DND-41 (cell line): ENCODE data around the gene IDUA.

ENCODE experiments used
- EZH2 ChIP-seq: IDR thresholded peaks from 3 replicates; pipeline ENCODE4 v1.6.1; 2012; ENCODE audit warnings: borderline replicate concordance, low read depth, mild to moderate bottlenecking, moderate library complexity, low read length, inconsistent platforms; ENCODE audit not compliant: severe bottlenecking
- TF ChIP-seq, protein P1 (sequence below): IDR thresholded peaks from 2 replicates; pipeline ENCODE4 v1.5.1; 2012; ENCODE audit warnings: borderline replicate concordance, low read length, moderate library complexity, mild to moderate bottlenecking; ENCODE audit not compliant: poor library complexity, severe bottlenecking; ENCODE audit errors: extremely low read depth

DNA sequence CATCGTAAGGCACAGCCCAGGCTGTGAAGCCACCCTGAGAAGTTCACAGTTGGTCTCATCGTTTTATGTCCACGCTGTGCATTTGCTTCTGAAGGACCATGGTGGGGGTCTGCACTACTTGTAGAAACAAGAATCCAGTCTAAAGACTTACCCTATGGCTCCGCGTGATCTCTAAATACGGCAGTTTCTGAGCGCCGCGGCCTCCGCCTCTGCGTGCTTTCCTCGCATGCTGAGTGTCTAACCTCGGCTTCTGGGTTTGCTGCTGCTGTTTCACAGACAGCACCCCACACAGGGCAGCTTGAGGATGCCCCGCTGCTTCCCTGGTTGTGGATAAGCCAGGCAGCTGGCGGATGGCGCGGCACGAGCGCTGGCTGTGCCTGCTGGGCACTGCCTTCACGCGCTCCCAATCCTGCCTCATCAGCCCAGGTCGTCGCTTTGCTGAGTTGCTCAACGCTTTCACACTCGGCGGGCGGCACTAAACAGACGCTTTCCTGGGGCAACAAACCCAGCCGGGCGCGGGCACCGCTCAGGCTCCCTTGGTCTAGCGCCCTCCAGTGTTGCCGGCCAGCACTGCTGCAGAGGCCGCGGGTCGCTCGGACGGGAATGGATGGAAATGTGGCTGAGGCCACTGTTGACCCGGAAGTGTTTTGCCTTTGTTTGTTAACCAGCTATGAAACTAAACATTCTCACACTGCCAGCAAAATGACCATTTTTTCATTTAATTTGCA, 63.8 kb downstream of the IDUA start:
- TF ChIP-seq, protein P1, sequence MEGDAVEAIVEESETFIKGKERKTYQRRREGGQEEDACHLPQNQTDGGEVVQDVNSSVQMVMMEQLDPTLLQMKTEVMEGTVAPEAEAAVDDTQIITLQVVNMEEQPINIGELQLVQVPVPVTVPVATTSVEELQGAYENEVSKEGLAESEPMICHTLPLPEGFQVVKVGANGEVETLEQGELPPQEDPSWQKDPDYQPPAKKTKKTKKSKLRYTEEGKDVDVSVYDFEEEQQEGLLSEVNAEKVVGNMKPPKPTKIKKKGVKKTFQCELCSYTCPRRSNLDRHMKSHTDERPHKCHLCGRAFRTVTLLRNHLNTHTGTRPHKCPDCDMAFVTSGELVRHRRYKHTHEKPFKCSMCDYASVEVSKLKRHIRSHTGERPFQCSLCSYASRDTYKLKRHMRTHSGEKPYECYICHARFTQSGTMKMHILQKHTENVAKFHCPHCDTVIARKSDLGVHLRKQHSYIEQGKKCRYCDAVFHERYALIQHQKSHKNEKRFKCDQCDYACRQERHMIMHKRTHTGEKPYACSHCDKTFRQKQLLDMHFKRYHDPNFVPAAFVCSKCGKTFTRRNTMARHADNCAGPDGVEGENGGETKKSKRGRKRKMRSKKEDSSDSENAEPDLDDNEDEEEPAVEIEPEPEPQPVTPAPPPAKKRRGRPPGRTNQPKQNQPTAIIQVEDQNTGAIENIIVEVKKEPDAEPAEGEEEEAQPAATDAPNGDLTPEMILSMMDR = peak; percentile 34
- no peak for TF ChIP-seq EZH2
